Germinal center (tissue), 1 donor: ENCODE data around the gene SLC35C1.
A peak's percentile ranks its signal among the peaks of the same experiment; 100 is the strongest.

Experiments
- DNase-seq: peaks from one replicate; pipeline ENCODE4 v3.0.0; 2012; ENCODE audit warnings: mixed read lengths, low spot score

SLC35C1 gene

GRCh38 chr11:45846974-45847910 is 42.3 kb downstream of the SLC35C1 start, which contains the start of gene CRY2:
Gene CRY2 (plus strand): TSS chr11:45847475. CDS start chr11:45847491, 16 bp downstream.
- DNase-seq: peak; percentile 98

- DNase-seq: peak; percentile 39
Measured at GRCh38 chr11:45847911-45848316, 43.0 kb downstream of the SLC35C1 start.

GRCh38 chr11:45848654-45849081 is 43.7 kb downstream of the SLC35C1 start:
- DNase-seq: no peak

GRCh38 chr11:45850446-45850845 is 45.5 kb downstream of the SLC35C1 start:
- DNase-seq: no peak

GRCh38 chr11:45851228-45851627 is 46.3 kb downstream of the SLC35C1 start:
- no peak for DNase-seq

- peak; percentile 15 for DNase-seq
Measured at GRCh38 chr11:45852018-45852711, 47.2 kb downstream of the SLC35C1 start.

- peak; percentile 41 for DNase-seq
Measured at GRCh38 chr11:45852712-45853101, 47.8 kb downstream of the SLC35C1 start.

GRCh38 chr11:45853332-45854219 is 48.6 kb downstream of the SLC35C1 start:
- DNase-seq: no peak

GRCh38 chr11:45855308-45855707 is 50.4 kb downstream of the SLC35C1 start:
- no peak for DNase-seq

- no peak for DNase-seq
Measured at GRCh38 chr11:45856044-45856468, 51.1 kb downstream of the SLC35C1 start.

GRCh38 chr11:45857961-45858474 is 53.1 kb downstream of the SLC35C1 start:
- no peak for DNase-seq

GRCh38 chr11:45858751-45859398 is 53.9 kb downstream of the SLC35C1 start:
- DNase-seq: no peak

GRCh38 chr11:45859661-45860140 is 54.8 kb downstream of the SLC35C1 start:
- no peak for DNase-seq

GRCh38 chr11:45860348-45860747 is 55.4 kb downstream of the SLC35C1 start:
- no peak for DNase-seq

- no peak for DNase-seq
Measured at GRCh38 chr11:45860764-45861510, 56.0 kb downstream of the SLC35C1 start.
